Effector CD8-positive, alpha-beta T cell (primary cell): Measurements from ENCODE around the gene GPRC5B.

Experiments
- DNase-seq: peaks from one replicate; lab custom pipeline; 2025; lab: John Stamatoyannopoulos, UW

Gene GPRC5B

GRCh38 chr16:19898166-19898565 lies 13.5 kb upstream of the GPRC5B start:
- no peak for DNase-seq

- no peak for DNase-seq
Observed at GRCh38 chr16:19896951-19897350, 12.3 kb upstream of the GPRC5B start.

- DNase-seq = no peak
Observed at GRCh38 chr16:19894586-19894985, 9.9 kb upstream of the GPRC5B start.

- no peak for DNase-seq
Observed at GRCh38 chr16:19892902-19893301, 8.3 kb upstream of the GPRC5B start.

- no peak for DNase-seq
Observed at GRCh38 chr16:19890901-19891300, 6.3 kb upstream of the GPRC5B start.

GRCh38 chr16:19888834-19889233 lies 4.2 kb upstream of the GPRC5B start:
- no peak for DNase-seq

GRCh38 chr16:19886073-19886941 lies 1.7 kb upstream of the GPRC5B start:
- peak; percentile 59 for DNase-seq

GRCh38 chr16:19885451-19886072 lies 914 bp upstream of the GPRC5B start:
- no peak for DNase-seq

- DNase-seq = no peak
Observed at GRCh38 chr16:19883966-19884485, 622 bp downstream of the GPRC5B start.

- no peak for DNase-seq
Observed at GRCh38 chr16:19883296-19883965, 1.2 kb downstream of the GPRC5B start.

GRCh38 chr16:19882646-19883045 lies 2.0 kb downstream of the GPRC5B start:
- DNase-seq = no peak

GRCh38 chr16:19882186-19882585 lies 2.5 kb downstream of the GPRC5B start:
- no peak for DNase-seq

GRCh38 chr16:19881783-19882182 lies 2.9 kb downstream of the GPRC5B start:
- DNase-seq = no peak

GRCh38 chr16:19881028-19881427 lies 3.6 kb downstream of the GPRC5B start:
- DNase-seq = no peak

- no peak for DNase-seq
Observed at GRCh38 chr16:19879241-19879792, 5.3 kb downstream of the GPRC5B start.

- DNase-seq = no peak
Observed at GRCh38 chr16:19878757-19879156, 5.9 kb downstream of the GPRC5B start.

- no peak for DNase-seq
Observed at GRCh38 chr16:19876501-19877059, 8.1 kb downstream of the GPRC5B start.

- DNase-seq = no peak
Observed at GRCh38 chr16:19875900-19876299, 8.7 kb downstream of the GPRC5B start.

- DNase-seq = no peak
Observed at GRCh38 chr16:19874851-19875546, 9.6 kb downstream of the GPRC5B start.

GRCh38 chr16:19874026-19874425 lies 10.6 kb downstream of the GPRC5B start:
- DNase-seq = no peak

- no peak for DNase-seq
Observed at GRCh38 chr16:19872935-19873334, 11.7 kb downstream of the GPRC5B start.
